Lower leg skin (tissue), 4 donors: ENCODE results near the gene L3MBTL1. TPM values are rescaled to one million over a fixed set of nuclear protein-coding genes. Genes with fewer than 3 reads are reported as not detected.

ENCODE experiments used
- DNase-seq, 2 donors: peaks; one replicate each; pipeline ENCODE4 v3.0.0-alpha.2; 2019; ENCODE audit warnings: low spot score in 2 of 2
- H3K4me3 ChIP-seq: fragments of 200-600 bp; sonication (generic); 2 replicates; pipeline ENCODE4 v1.5.1; 2017; ENCODE audit warnings: mild to moderate bottlenecking, low read depth; ENCODE audit not compliant: poor library complexity, severe bottlenecking
- POLR2A ChIP-seq, 2 donors: fragments of 450-650 bp; IDR thresholded peaks; one replicate each; pipeline ENCODE4 v1.6.1; 2016 to 2017; ENCODE audit warnings: antibody characterized with exemption in 2 of 2, mild to moderate bottlenecking in 1 of 2, moderate library complexity in 1 of 2
- WGBS, 2 donors: methylation state at CpG; one replicate each; pipeline ENCODE4 v1.1.5; 2018; 5-methylcytosine and 5-hydroxymethylcytosine counted together
- intact Hi-C: fragments of 100-400 bp; cut with DNase I; formaldehyde crosslinking; loops from one replicate; pipeline ENCODE4 v1.15.0; 2023; ENCODE audit warnings: low total_unique reads
- total RNA-seq, 4 donors: library from RNA; depleted of rRNA; stranded (reverse); fragments of >200 nt; gene quantifications; one replicate each; pipeline ENCODE4 v1.1.0, GENCODE V29; 2016
- TF ChIP-seq, protein P1 (sequence below), 3 donors: fragments of 450-650 bp; IDR thresholded peaks; one replicate each; pipeline ENCODE4 v1.5.1; 2016; ENCODE audit warnings: antibody characterized with exemption in 3 of 3, mild to moderate bottlenecking in 3 of 3, moderate library complexity in 2 of 3

Gene L3MBTL1
- total RNA-seq, 4 donors from 2014 or later: 5.2 to 23.2 (median 9.7) TPM

DNA sequence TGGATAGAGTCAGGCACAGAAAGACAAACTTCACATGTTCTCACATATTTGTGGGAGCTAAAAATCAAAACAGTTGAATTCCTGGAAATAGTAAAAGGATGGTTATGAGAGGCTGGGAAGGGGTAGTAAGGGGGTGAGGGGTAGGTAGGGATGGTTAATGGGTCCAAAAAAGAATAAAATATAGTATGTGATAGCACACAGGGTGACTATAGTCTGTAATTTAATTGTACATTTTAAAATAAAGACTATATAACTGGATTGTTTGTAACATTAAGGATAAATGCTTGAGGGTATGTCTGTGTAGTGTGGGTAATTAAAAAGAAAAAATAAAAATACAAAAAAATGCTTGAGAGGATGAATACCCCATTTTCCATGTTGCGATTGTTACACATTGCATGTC is 39.9 kb upstream of the L3MBTL1 start:
- 94 to 98% methylated on average over 1 of the region's 1 CpG for WGBS, 2 donors
- no peak for TF ChIP-seq POLR2A (IDR thresholded peaks at IDR 0.05)
- TF ChIP-seq, protein P1, sequence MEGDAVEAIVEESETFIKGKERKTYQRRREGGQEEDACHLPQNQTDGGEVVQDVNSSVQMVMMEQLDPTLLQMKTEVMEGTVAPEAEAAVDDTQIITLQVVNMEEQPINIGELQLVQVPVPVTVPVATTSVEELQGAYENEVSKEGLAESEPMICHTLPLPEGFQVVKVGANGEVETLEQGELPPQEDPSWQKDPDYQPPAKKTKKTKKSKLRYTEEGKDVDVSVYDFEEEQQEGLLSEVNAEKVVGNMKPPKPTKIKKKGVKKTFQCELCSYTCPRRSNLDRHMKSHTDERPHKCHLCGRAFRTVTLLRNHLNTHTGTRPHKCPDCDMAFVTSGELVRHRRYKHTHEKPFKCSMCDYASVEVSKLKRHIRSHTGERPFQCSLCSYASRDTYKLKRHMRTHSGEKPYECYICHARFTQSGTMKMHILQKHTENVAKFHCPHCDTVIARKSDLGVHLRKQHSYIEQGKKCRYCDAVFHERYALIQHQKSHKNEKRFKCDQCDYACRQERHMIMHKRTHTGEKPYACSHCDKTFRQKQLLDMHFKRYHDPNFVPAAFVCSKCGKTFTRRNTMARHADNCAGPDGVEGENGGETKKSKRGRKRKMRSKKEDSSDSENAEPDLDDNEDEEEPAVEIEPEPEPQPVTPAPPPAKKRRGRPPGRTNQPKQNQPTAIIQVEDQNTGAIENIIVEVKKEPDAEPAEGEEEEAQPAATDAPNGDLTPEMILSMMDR (IDR thresholded peaks at IDR 0.05): no peak
- intact Hi-C loops: no loop called here

DNA sequence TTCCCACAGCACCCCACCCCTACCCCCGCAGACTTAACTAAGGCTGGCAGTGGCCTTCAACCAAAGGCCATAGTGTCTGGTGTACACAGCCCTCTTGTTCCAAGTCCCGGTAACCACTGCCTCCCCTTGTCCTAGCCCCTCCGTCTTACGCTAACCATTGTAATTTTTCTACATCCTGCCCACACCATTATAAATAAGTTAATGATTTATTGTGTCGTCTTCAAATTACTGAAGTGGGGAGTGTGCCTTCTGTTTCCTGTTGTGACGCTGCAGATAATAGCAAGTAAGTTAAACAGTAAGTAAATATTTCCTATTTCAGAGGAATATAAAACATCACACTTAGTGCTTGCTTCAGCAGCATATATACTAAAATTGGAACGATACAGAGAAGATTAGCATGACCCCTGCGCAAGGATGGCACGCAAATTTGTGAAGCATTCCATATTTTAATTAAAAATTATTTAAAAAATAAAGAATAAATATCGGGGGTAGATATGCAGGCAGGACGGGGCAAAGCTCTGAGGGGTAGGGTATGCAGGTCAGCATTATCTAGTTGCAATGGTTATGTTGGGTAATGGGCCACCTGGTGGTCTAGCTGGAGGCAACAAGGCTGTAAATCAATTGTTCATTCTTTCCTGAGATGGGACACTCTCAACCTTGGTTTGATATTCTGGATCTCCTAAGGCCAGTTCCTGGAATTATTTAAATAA is 34.7 kb upstream of the L3MBTL1 start:
- intact Hi-C loops: no loop called here
- TF ChIP-seq, protein P1 (IDR thresholded peaks at IDR 0.05): no peak
- no peak for TF ChIP-seq POLR2A (IDR thresholded peaks at IDR 0.05)
- WGBS, 2 donors: 84 to 86% methylated on average over 11 of the region's 11 CpGs
- H3K4me3 ChIP-seq: no peak overlapping the region
- no peak for DNase-seq

More for the DNA sequence above, 39.9 kb upstream of the L3MBTL1 start:
- H3K4me3 ChIP-seq: no peak overlapping the region
- no peak for DNase-seq

DNA sequence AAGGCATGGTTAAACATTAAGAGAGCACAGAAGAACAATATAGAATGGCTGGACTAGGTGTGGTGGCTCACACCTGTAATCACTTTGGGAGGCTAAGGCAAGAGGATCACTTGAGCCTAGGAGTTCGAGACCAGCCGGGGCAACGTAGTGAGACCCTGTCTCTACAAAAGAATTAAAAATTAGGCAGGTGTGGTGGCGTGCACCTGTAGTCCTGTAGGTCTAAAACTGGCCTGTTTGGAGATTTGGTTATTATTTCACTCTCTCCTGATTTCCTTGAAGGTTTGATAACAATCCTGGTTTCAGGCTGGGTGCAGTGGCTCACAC is 34.2 kb upstream of the L3MBTL1 start:
- H3K4me3 ChIP-seq: no peak overlapping the region
- intact Hi-C loops: no loop called here
- DNase-seq: no peak
- WGBS, 2 donors: 95 to 97% methylated on average over 4 of the region's 4 CpGs
- TF ChIP-seq POLR2A (IDR thresholded peaks at IDR 0.05): no peak
- TF ChIP-seq, protein P1 (IDR thresholded peaks at IDR 0.05): no peak

DNA sequence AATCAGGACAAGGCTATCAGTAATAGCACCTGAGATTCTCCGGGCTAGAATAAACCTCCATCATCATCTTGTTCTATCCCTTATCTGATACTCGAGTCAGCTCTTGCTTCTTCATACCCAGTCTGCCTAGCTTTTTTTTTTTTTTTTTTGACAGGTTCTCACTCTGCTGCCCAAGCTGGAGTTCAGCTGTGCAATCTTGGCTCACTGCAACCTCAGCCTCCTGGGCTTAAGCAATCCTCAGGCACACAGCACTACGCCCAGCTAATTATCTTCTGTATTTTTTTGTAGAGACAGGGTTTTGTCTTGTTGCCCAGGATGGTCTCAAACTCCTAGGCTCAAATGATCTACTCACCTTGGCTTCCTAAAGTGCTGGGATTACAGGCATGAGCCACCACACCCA is 30.3 kb upstream of the L3MBTL1 start:
- no peak for DNase-seq
- TF ChIP-seq, protein P1 (IDR thresholded peaks at IDR 0.05): no peak
- TF ChIP-seq POLR2A (IDR thresholded peaks at IDR 0.05): no peak
- 36 to 55% methylated on average over 3 of the region's 3 CpGs for WGBS, 2 donors
- H3K4me3 ChIP-seq: no peak overlapping the region
- intact Hi-C loops: no loop called here

DNA sequence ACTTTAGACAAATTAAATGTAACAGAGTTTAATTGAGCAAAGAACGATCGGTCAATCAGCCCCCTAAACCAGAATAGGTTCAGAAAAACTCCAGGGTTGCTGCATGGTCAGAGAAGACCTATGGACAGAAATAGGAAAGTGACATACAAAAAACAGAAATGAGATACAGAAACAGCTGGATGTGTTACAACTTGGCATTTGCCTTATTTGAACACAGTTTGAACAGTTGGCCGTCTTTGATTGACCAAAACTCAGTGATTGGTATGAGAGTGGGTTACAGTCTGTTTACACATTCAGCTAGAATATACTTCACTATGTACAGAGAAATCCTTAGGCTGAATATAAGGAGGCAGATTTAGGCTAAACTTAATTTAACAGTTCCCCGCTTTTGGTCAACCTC is 29.9 kb upstream of the L3MBTL1 start:
- TF ChIP-seq, protein P1 (IDR thresholded peaks at IDR 0.05): no peak
- no peak for TF ChIP-seq POLR2A (IDR thresholded peaks at IDR 0.05)
- WGBS, 2 donors: 71 to 77% methylated on average over 4 of the region's 4 CpGs
- intact Hi-C loops: no loop called here
- DNase-seq: no peak
- no peak overlapping the region for H3K4me3 ChIP-seq

DNA sequence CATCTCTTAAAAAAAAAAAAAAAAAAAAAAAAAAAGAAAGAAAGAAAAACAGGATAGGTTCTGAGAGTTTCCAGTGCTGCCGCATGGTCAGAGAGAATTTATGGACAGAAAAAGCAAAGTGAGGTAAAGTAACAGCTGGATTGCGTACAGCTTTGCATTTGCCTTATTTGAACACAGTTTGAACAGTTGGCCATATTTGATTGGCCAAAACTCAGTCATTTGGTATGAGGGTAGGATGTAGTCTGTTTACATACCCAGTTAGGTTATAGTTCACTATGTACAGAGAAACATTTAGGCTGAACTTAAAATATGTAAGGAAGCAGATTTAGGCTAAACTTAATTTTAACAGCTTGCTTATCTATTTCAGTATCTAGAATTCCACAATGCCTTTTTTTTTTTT is 17.5 kb upstream of the L3MBTL1 start:
- H3K4me3 ChIP-seq: no peak overlapping the region
- TF ChIP-seq POLR2A (IDR thresholded peaks at IDR 0.05): no peak
- TF ChIP-seq, protein P1 (IDR thresholded peaks at IDR 0.05): no peak
- intact Hi-C loops: no loop called here
- DNase-seq: no peak
- WGBS, 2 donors: 90 to 98% methylated on average over 2 of the region's 2 CpGs
